ENCODE results near the gene ZNHIT3.

DNA sequence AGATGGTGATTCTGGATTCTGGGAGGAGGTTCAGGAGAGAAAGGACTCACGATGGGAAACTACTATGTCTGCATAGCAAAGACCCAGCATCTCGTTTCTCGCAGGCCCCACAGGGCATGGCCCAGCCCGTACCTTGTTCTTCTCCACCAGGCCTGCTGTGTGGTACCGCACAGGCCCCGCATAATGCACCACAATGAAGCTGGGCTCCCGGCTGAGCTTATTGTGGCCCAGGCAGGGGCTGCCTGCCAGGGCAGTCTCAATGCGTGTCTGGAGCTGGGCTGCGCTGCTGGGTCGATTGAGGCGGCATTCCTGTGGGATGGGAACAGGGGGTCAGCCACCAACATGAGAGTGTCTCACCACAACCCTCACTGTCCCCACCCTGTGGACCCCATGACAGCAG is 20.4 kb downstream of the ZNHIT3 start:
- no peak for TF ChIP-seq POLR2A (IDR thresholded peaks at IDR 0.05)
- TF ChIP-seq, protein P1, sequence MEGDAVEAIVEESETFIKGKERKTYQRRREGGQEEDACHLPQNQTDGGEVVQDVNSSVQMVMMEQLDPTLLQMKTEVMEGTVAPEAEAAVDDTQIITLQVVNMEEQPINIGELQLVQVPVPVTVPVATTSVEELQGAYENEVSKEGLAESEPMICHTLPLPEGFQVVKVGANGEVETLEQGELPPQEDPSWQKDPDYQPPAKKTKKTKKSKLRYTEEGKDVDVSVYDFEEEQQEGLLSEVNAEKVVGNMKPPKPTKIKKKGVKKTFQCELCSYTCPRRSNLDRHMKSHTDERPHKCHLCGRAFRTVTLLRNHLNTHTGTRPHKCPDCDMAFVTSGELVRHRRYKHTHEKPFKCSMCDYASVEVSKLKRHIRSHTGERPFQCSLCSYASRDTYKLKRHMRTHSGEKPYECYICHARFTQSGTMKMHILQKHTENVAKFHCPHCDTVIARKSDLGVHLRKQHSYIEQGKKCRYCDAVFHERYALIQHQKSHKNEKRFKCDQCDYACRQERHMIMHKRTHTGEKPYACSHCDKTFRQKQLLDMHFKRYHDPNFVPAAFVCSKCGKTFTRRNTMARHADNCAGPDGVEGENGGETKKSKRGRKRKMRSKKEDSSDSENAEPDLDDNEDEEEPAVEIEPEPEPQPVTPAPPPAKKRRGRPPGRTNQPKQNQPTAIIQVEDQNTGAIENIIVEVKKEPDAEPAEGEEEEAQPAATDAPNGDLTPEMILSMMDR (IDR thresholded peaks at IDR 0.05) = no peak

Measured in thyroid gland (tissue), 4 donors.